GM18858 (cell line): ENCODE data around the gene KLHL10.

ENCODE experiments used
- ATAC-seq: cut with Tn5 transposase; IDR thresholded peaks from one replicate; pipeline ENCODE4 v1.9.1; 2021; ENCODE audit not compliant: unreplicated experiment

The KLHL10 gene

DNA sequence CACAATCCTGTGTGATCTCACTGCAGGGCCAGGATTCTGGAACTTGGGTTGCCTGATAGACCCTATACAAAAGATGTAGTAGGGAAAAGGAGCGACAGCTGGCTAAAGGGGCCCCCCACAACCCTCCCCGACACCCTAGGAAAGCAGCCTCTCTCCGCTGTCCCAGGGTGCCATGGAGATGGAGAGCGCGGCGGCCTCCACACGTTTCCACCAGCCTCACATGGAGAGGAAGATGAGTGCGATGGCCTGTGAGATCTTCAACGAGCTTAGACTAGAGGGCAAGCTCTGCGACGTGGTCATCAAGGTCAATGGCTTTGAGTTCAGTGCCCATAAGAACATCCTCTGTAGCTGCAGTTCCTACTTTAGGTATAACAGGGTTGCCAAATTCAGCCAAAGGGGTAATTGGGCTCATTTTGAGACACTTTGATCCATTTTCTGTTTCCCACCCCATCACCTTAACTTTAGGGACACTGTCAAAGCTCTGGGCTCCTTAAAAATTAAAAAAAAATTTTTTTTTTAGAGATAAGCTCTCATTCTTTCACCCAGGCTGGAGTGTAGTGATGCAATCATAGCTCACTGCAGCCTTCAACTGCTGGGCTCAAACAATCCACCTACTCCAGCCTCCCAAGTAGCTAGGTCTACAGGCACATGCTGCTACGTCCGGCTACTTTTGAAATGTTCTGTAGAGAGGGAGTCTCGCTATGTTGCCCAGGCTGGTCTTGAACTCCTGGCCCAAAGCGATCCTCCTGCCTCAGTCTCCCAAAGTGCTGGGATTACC is at the start of gene KLHL10:
TSS of gene KLHL10 (plus strand) at position 65 of the 778 bp plus-strand sequence. CDS start at position 173, 108 bp downstream.
- no peak for ATAC-seq

- no peak for ATAC-seq
These were observed 44.5 kb upstream of the KLHL10 start for GRCh38 chr17:41792845-41793783.

DNA sequence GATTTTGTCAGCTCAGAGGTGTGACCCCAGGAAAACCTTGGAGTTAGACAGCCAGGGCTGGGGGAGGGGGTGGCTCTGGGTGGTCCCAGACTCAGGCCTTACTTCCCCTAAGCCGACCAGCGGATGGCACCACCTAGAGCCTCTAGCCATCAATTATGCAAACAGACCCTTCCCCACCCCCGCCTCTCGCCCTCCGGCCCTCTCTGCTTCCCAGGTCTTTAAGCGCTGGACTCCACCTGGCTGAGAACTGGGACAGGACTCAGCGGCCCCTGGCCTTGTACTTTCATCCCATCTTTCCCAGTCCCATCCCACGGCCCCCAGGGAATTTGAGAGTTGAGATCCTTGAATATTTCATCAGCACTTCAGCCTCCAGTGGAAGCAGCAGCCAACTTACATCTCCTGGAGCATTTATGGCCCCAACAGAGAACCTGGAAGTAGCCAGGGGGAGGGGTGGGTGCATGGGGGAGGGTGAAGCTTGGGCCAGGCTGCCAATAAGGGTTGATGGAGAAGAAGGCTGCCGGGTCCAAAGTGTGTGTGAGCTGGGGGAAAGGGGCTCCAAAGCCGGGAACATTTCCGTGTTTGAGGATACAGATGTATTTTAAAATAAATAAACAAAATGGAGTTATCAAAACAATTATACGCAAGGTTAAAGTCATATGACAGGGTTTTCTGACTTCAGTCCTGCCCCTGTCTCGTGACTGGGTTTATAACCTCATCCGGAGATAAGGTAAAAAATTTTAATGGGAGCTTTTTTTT is 43.7 kb upstream of the KLHL10 start:
- ATAC-seq = no peak

DNA sequence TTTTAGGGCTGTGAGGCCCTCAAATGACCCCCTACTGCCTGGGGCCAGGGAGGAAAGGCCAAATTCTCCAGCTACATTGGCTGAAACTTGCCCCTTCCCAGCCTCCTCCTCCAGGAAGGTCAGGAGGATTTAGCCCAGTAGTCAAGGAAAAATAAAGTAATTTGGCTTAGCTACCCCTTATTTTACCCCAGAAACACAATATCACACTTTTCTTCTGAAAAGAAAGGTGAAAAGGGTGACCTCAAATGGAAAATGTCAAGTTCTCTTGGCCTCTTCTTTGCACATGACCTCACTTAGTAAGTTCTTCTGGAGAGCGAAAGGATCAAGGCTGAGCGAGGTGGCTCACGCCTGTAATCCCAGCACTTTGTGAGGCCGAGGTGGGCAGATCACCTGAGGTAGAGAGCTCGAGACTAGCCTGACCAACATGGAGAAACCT is 43.1 kb upstream of the KLHL10 start:
- ATAC-seq = no peak

GRCh38 chr17:41796121-41796895 is 41.3 kb upstream of the KLHL10 start:
- ATAC-seq = no peak

- no peak for ATAC-seq
These were observed 40.2 kb upstream of the KLHL10 start for GRCh38 chr17:41797377-41797776.

DNA sequence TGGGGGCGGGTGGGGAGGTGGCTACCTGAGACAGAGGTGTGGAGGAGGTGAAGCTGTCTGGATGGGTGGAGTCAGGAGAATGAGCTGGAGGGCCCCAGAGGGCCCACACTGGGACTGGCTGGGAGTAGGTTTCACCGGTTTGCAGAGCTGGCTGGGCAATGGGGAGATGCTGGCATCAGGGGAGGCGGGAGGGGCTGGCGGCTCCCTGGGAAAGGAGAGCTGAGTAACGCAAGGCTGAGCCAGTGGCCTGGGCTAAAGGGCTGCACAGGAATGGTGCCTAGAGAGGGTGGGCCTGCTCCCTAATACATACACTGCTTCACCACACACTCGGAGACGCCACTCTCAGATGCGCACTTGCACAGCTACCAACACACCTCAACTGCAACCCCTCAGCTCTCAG is 38.3 kb upstream of the KLHL10 start:
- ATAC-seq = no peak

- no peak for ATAC-seq
These were observed 36.8 kb upstream of the KLHL10 start for GRCh38 chr17:41800601-41801373.

DNA sequence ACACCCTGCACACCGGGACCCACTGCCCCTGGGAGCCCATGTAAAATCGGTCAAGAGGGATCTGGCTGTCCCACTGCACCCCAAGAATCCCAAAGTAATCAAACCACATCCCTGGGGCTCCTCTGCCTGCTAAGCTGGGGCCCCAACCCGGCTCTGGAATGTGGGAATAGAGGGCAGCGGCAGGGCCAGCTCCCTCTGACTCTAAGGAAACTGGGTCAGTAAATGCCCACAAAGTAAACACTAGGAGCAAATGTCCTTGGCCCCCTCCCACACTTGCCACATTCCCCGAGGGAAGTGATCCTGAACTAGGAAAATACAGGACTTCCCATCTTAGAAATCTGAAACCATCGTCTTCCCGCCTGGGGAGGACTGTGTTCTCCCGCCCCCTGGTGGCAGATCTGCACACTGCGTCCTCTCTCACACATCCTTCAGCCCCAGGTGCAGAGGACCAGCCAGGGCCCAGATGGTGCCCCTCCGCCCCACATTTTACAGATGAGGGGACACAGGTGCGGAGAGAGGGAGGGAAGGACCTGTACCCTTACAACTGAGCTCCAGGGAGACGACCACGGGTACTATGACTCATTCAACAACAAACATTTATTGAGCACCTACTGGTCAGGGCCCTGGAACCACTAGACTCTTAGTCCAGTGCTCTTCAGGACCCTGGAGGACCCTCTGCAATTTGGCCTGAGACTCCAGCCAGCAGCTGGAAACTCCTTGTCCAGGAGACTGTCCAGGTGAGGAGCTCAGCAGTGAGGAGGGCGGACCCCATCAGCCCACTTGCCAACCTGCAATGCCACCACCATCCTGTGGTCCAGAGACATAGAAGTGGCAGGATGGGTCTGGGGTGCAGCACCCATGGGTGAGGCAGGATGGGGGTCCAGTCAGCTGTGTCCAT is 36.0 kb upstream of the KLHL10 start:
- ATAC-seq = no peak

DNA sequence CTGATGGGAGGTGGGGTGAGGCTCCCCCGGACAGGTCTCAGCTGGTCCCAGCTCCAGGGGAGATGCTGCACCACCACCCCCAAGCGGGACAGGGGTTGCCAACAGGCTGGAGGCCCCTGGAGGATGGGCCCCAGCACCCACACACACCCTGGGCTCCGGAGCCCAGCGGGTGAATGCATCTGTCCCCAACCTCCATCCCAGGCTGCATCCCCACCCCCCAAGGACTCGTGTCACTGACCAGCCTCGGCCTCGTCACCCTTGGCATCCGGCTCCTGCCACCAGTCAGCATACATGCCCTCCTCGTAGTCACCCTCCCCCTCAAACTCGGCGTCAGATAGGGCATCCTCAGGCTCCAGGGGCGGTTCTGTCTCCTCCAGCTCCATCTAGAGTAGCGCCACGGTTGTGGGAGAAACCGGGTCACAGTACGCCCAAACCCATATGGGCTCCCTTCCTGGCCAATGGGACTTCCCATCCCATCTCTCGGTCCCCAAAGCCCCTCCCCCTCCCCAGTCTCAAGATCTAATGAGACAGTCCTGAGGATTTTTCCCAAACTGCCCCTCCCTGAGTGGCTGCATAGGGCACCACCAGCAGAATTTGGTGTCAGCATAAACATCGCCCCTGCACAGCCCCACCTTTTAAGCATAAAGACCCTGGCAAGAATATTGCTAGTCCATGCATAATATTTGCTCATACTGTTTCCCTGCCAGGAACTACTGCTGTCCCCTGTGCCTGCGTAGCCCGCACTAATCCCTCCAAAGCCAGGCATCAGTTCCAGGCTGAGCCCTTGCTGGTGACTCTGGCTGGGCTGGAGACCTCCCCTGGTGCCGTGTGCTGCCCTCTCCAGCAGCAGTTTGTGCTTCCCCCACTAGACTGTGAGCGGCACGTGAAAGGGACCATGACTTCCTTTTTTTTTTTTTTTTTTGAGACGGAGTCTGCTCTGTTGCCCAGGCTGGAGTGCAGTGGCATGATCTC is 34.3 kb upstream of the KLHL10 start:
- ATAC-seq = no peak

DNA sequence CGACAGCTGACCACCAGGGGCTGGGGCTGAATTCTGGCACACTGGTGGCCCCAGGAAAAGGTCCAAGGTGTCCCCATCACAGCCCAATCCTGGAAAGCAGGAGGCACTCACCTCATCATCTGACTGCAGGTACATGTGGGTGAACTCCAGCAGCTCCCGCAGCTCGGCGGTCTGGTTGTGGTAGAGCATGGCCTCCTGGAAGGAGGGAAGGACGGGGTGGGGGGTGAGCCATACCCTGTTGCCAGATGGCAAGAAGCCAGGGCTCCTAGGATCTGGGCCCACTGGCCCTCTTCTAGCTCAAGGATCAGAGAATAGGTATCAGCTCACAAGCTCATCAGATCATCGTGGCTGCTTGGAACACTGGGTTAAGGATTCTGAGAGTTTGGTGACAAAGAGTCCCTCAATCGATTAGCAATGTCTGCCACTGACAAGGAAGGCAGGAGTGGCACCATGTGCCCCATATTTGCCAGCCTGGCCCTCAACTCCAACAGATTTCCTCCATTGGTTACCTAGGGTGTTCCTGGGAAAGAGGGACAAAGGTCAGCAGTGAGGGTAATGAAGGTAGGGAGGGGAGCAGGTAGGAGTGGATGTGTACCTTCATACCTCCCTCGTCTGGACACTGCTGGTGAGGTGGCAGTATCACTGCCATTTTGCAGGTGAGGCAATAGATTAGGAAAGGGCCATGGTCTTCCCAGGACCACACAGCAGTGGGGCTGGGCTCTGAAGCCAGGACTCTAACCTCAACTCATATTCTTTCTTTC is 30.8 kb upstream of the KLHL10 start:
- no peak for ATAC-seq

GRCh38 chr17:41810659-41811548 is 26.7 kb upstream of the KLHL10 start:
- ATAC-seq = no peak

DNA sequence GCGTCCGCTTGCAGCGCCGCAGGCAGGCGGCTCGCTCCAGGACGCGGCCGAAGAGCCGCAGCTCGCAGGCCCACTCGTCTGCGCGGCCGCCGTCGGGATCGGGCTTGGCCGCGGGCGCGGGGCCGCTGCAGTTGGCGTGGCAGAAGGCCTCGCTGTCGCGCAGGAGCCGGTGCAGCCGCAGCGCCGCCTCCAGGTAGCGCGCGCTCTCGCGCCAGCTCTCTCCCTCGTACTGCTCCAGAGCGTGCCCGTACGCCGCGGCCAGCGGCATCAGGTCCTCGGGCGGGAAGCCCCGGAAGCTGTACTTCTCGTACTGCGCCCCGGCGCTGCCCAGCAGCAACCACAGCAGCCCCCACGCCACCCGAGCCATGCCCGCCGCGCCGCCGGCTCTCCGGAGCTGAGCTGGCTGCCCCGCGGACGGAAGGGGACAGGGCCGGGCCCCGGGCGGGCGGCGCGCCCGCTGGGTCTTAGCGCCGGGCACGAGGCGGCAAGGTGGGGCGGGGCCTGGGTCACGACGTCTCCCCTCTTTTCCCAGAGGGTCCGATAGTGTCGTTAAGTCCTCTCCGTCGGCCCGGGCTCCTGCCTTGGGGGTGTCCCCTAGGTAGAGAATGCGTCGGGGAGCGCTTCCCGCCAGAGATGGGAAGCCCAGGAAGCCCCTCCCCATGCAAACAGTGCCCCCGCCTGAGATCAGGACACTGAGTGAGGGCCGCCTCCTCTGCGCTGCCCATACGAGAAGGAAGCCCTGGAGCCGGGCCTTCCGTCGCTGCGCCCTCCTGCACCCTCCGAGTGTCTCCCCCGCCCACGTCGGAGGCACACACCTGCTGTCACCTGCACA is 25.9 kb upstream of the KLHL10 start, which contains the start of gene P3H4:
TSS of gene P3H4 (minus strand) at position 401 of the 832 bp plus-strand sequence. CDS start at position 367, 34 bp downstream.
- no peak for ATAC-seq

DNA sequence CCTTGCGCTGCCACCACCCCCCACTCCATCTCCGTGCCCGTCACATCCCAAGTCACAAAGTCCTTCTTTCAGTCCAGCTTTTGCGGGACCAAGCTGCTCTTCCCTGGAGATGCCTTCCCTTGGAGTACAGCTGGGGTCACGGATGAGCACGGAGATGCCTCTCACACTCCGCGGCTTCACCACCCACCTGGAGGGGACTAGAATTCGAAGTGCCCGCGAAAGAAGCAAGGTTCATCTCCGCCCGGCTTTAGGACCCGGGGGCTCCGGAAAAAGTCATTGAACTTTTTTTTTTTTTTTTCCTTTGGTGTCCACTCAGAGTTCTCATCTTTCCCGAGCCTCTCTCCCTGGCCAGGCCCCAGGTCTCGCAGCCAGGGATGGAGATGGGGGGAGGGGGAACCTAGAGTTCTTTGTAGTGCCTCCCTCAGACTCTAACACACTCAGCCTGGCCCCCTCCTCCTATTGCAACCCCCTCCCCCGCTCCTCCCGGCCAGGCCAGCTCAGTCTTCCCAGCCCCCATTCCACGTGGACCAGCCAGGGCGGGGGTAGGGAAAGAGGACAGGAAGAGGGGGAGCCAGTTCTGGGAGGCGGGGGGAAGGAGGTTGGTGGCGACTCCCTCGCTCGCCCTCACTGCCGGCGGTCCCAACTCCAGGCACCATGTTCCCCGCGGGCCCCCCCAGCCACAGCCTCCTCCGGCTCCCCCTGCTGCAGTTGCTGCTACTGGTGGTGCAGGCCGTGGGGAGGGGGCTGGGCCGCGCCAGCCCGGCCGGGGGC is 25.1 kb upstream of the KLHL10 start, which contains the start of gene FKBP10:
TSS of gene FKBP10 (plus strand) at position 624 of the 771 bp plus-strand sequence. CDS start at position 655, 31 bp downstream.
- ATAC-seq = no peak
